OCI-LY7 (cell line): ENCODE data around the gene ABCA4. TPM values are rescaled to one million over a fixed set of nuclear protein-coding genes. Genes with fewer than 3 reads are reported as not detected.

Source experiments
- BruUV-seq: library from RNA; stranded (reverse); fragments of 400-500 nt; replicated peaks from 2 replicates; lab custom pipeline; 2021; lab: Mats Ljungman, UMichigan
- CTCF ChIA-PET: fragments of 300-600 bp; sonication (Branson Sonifier 250); formaldehyde crosslinking; loops from one replicate; lab custom pipeline; 2022; ENCODE audit warnings: antibody characterized with exemption; ENCODE audit not compliant: unreplicated experiment; lab: Charles Lee
- POLR2A ChIA-PET: fragments of 300-600 bp; sonication (Branson Sonifier 250); formaldehyde crosslinking; loops from one replicate; lab custom pipeline; 2022; ENCODE audit warnings: antibody characterized with exemption; lab: Charles Lee
- DNase-seq: peaks from one replicate; pipeline ENCODE4 v3.0.0-alpha.2; 2015; ENCODE audit warnings: low spot score
- H2AFZ ChIP-seq: fragments of 200-600 bp; sonication (generic), shearing (Covaris generic); 2 replicates; pipeline ENCODE4 v1.6.1; 2014; ENCODE audit warnings: mild to moderate bottlenecking, antibody characterized with exemption, low read length, moderate library complexity
- H3K27ac ChIP-seq: fragments of 200-600 bp; sonication (generic); 2 replicates; pipeline ENCODE4 v1.5.1; 2014; ENCODE audit warnings: mixed run types, low read depth, mild to moderate bottlenecking, moderate library complexity, low read length, inconsistent platforms; ENCODE audit not compliant: poor library complexity, severe bottlenecking
- H3K36me3 ChIP-seq: fragments of 200-600 bp; sonication (generic); 2 replicates; pipeline ENCODE4 v1.6.1; 2014; ENCODE audit warnings: mild to moderate bottlenecking, antibody characterized with exemption, low read length, moderate library complexity, mixed read lengths; ENCODE audit not compliant: insufficient read depth
- H3K4me1 ChIP-seq: fragments of 200-600 bp; sonication (generic); 2 replicates; pipeline ENCODE4 v1.5.1; 2014; ENCODE audit warnings: mild to moderate bottlenecking, low read length; ENCODE audit not compliant: insufficient read depth, poor library complexity, severe bottlenecking
- H3K4me2 ChIP-seq: fragments of 200-600 bp; sonication (generic); 2 replicates; pipeline ENCODE4 v1.6.1; 2014; ENCODE audit warnings: mild to moderate bottlenecking, low read length
- H3K4me3 ChIP-seq: fragments of 200-600 bp; sonication (generic); 2 replicates; pipeline ENCODE4 v1.5.1; 2014; ENCODE audit warnings: mild to moderate bottlenecking, low read depth, low read length; ENCODE audit not compliant: poor library complexity, severe bottlenecking
- H3K79me2 ChIP-seq: fragments of 200-600 bp; sonication (generic); 2 replicates; pipeline ENCODE4 v1.6.1; 2016; ENCODE audit warnings: low read depth, mild to moderate bottlenecking, low read length, moderate library complexity, mixed read lengths; ENCODE audit not compliant: insufficient read depth
- H3K9me2 ChIP-seq: fragments of 200-600 bp; sonication (generic); 2 replicates; pipeline ENCODE4 v1.6.1; 2016; ENCODE audit warnings: mild to moderate bottlenecking, low read length, mixed read lengths; ENCODE audit not compliant: insufficient read depth
- H3K9me3 ChIP-seq: fragments of 200-600 bp; sonication (generic); 2 replicates; pipeline ENCODE4 v1.6.1; 2014; ENCODE audit warnings: mild to moderate bottlenecking, mixed run types, low read length, mixed read lengths
- H4K20me1 ChIP-seq: fragments of 200-600 bp; sonication (generic); 2 replicates; pipeline ENCODE4 v1.6.1; 2014; ENCODE audit warnings: mild to moderate bottlenecking, antibody characterized with exemption, low read length, moderate library complexity, mixed read lengths; ENCODE audit not compliant: insufficient read depth
- CTCF ChIP-seq: fragments of 200-600 bp; sonication (generic); conservative IDR thresholded peaks from 2 replicates; pipeline ENCODE4 v1.5.1; 2014; ENCODE audit warnings: mild to moderate bottlenecking, antibody characterized with exemption, low read length, moderate library complexity, mixed read lengths
- EZH2phosphoT487 ChIP-seq: fragments of 200-600 bp; sonication (generic); IDR thresholded peaks from 2 replicates; pipeline ENCODE4 v1.6.1; 2018; ENCODE audit warnings: low read depth, borderline replicate concordance, mild to moderate bottlenecking, mixed run types, antibody characterized with exemption, low read length, moderate library complexity, mixed read lengths
- intact Hi-C: fragments of 100-400 bp; cut with micrococcal nuclease; formaldehyde crosslinking; loops from one replicate; pipeline ENCODE4 v1.10.0; 2022; ENCODE audit not compliant: unreplicated experiment
- total RNA-seq, 2 experiments: library from RNA; depleted of rRNA in 1 of 2; stranded (reverse); fragments of >200 nt in 1 of 2; shearing (Covaris generic) in 1 of 2; gene quantifications; 2 replicates each; pipeline ENCODE4 v1.2.3, GENCODE V29; 2014 to 2022

The ABCA4 gene
- total RNA-seq, 2 experiments from 2014 or later, result not detected

- intact Hi-C loops, result loop anchor here (5.0 kb wide), 1 partner anchor 425 kb away; no protein-coding TSS in a partner anchor
- TF ChIP-seq CTCF, result no peak
- TF ChIP-seq EZH2phosphoT487, result no peak
- DNase-seq, result no peak
- Histone ChIP-seq H3K9me3 (no peaks in the 10 kb centered on the region), H4K20me1 (no peaks in the 10 kb centered on the region), H2AFZ (no peak overlapping the region), H3K27ac (no peak overlapping the region), H3K4me3 (no peak overlapping the region), H3K36me3 (no peaks in the 10 kb centered on the region), H3K9me2 (no peaks in the 10 kb centered on the region), H3K4me1 (no peaks in the 10 kb centered on the region), H3K79me2 (no peaks in the 10 kb centered on the region), H3K4me2 (no peak overlapping the region)
- BruUV-seq, result no TSS peak
- POLR2A ChIA-PET, result interaction anchor here (0.6 to 0.8 kb wide), 3 partner anchors 462 to 1530 kb away, joined by 3 to 4 read pairs (median 3); no protein-coding TSS in a partner anchor
- CTCF ChIA-PET, result no interaction called here
These were observed 83.3 kb downstream of the ABCA4 start for GRCh38 chr1:94037392-94038229.

GRCh38 chr1:94036730-94037129, 84.2 kb downstream of the ABCA4 start:
- Histone ChIP-seq H3K79me2 (no peaks in the 10 kb centered on the region), H3K9me3 (no peaks in the 10 kb centered on the region), H3K36me3 (no peaks in the 10 kb centered on the region), H2AFZ (no peak overlapping the region), H3K4me1 (no peaks in the 10 kb centered on the region), H3K9me2 (no peaks in the 10 kb centered on the region), H3K4me2 (no peak overlapping the region), H3K4me3 (no peak overlapping the region), H4K20me1 (no peaks in the 10 kb centered on the region), H3K27ac (no peak overlapping the region)
- ChIA-PET POLR2A (interaction anchor here (0.6 to 0.8 kb wide), 2 partner anchors 462 to 1530 kb away, joined by 3 read pairs; no protein-coding TSS in a partner anchor), CTCF (no interaction called here)
- BruUV-seq, result no TSS peak
- no peak for DNase-seq
- TF ChIP-seq EZH2phosphoT487 (no peak), CTCF (no peak)
- intact Hi-C loops, result loop anchor here (5.0 kb wide), 1 partner anchor 426 kb away; no protein-coding TSS in a partner anchor

GRCh38 chr1:94033849-94034248, 87.1 kb downstream of the ABCA4 start:
- no peak overlapping the region for H2AFZ ChIP-seq
- no peaks in the 10 kb centered on the region for H3K9me3 ChIP-seq
- ChIA-PET POLR2A (interaction anchor here (0.5 to 1.0 kb wide), 2 partner anchors 27 to 37 kb away, joined by 3 to 4 read pairs; no protein-coding TSS in a partner anchor), CTCF (no interaction called here)
- TF ChIP-seq EZH2phosphoT487 (no peak), CTCF (no peak)
- no peak overlapping the region for H3K4me2 ChIP-seq
- H3K27ac ChIP-seq, result no peak overlapping the region
- no peaks in the 10 kb centered on the region for H3K36me3 ChIP-seq
- BruUV-seq, result no TSS peak
- no peak overlapping the region for H3K4me3 ChIP-seq
- intact Hi-C loops, result no loop called here
- H3K9me2 ChIP-seq, result no peaks in the 10 kb centered on the region
- H3K79me2 ChIP-seq, result no peaks in the 10 kb centered on the region
- H3K4me1 ChIP-seq, result no peaks in the 10 kb centered on the region
- H4K20me1 ChIP-seq, result no peaks in the 10 kb centered on the region
- no peak for DNase-seq
